ENCODE measurements around the gene CLEC4D. TPM values are rescaled to one million over a fixed set of nuclear protein-coding genes. Genes with fewer than 3 reads are reported as not detected.
"Not testable (repeated sequence)": the region's sequence is repeated elsewhere in the genome, so short reads cannot be mapped to it uniquely, and the experiment has no call there.

CLEC4D gene
- total and polyA plus RNA-seq, 2 experiments from 2014 or later: not detected

GRCh38 chr12:8559676-8560075 is 46.4 kb downstream of the CLEC4D start:
- TF ChIP-seq EZH2 (IDR thresholded peaks at IDR 0.05; ENCODE audit: insufficient read depth, poor library complexity, severe bottlenecking) (no peak), EZH2phosphoT487 (IDR thresholded peaks at IDR 0.05; ENCODE audit: insufficient read depth, low read depth) (no peak)
- Histone ChIP-seq H3K27me3 (replicated peaks; ENCODE audit: insufficient read depth) (no peaks in the 10 kb centered on the region), H3K9me2 (ENCODE audit: insufficient read depth) (no peaks in the 10 kb centered on the region), H4K20me1 (ENCODE audit: insufficient read depth) (no peaks in the 10 kb centered on the region), H2AFZ (no peak overlapping the region), H3K79me2 (ENCODE audit: insufficient read depth) (no peaks in the 10 kb centered on the region), H3K9ac (no peak overlapping the region), H3K4me3 (no peak overlapping the region), H3K4me1 (ENCODE audit: insufficient read depth) (no peaks in the 10 kb centered on the region), H3K4me2 (ENCODE audit: unreplicated experiment) (no peak overlapping the region), H3K27ac (no peak overlapping the region), H3K36me3 (ENCODE audit: low read depth) (no peaks in the 10 kb centered on the region), H3K9me3 (ENCODE audit: low read depth) (no peaks in the 10 kb centered on the region), H3F3A (ENCODE audit: insufficient read depth) (no peaks in the 10 kb centered on the region)
- no peak for DNase-seq
- in situ Hi-C loops (cut with MboI): no loop called here
- WGBS, 2 experiments (ENCODE audit: low coverage in 1 of 2, low lambda C conversion rate in 2 of 2, missing lambda C conversion rate in 2 of 2): 45 to 48% methylated on average over 11 of the region's 11 CpGs

GRCh38 chr12:8561011-8561410 is 47.7 kb downstream of the CLEC4D start:
- Histone ChIP-seq H3K4me1 (ENCODE audit: insufficient read depth) (no peaks in the 10 kb centered on the region), H2AFZ (no peak overlapping the region), H3F3A (ENCODE audit: insufficient read depth) (no peaks in the 10 kb centered on the region), H3K36me3 (ENCODE audit: low read depth) (no peaks in the 10 kb centered on the region), H4K20me1 (ENCODE audit: insufficient read depth) (no peaks in the 10 kb centered on the region), H3K9me3 (ENCODE audit: low read depth) (no peaks in the 10 kb centered on the region), H3K4me2 (ENCODE audit: unreplicated experiment) (no peak overlapping the region), H3K27ac (no peak overlapping the region), H3K79me2 (ENCODE audit: insufficient read depth) (no peaks in the 10 kb centered on the region), H3K9ac (no peak overlapping the region), H3K9me2 (ENCODE audit: insufficient read depth) (no peaks in the 10 kb centered on the region), H3K27me3 (replicated peaks; ENCODE audit: insufficient read depth) (no peaks in the 10 kb centered on the region), H3K4me3 (no peak overlapping the region)
- TF ChIP-seq EZH2phosphoT487 (IDR thresholded peaks at IDR 0.05; ENCODE audit: insufficient read depth, low read depth) (no peak), EZH2 (IDR thresholded peaks at IDR 0.05; ENCODE audit: insufficient read depth, poor library complexity, severe bottlenecking) (no peak)
- 44 to 51% methylated on average over 4 of the region's 4 CpGs for WGBS, 2 experiments (ENCODE audit: low coverage in 1 of 2, low lambda C conversion rate in 2 of 2, missing lambda C conversion rate in 2 of 2)
- in situ Hi-C loops (cut with MboI): no loop called here
- no peak for DNase-seq

- H3K9ac ChIP-seq: no peak overlapping the region
- H3K27ac ChIP-seq: no peak overlapping the region
- no peaks in the 10 kb centered on the region for H3K36me3 ChIP-seq (ENCODE audit: low read depth)
- TF ChIP-seq EZH2phosphoT487 (IDR thresholded peaks at IDR 0.05; ENCODE audit: insufficient read depth, low read depth) (no peak), EZH2 (IDR thresholded peaks at IDR 0.05; ENCODE audit: insufficient read depth, poor library complexity, severe bottlenecking) (no peak)
- H3K9me3 ChIP-seq (ENCODE audit: low read depth): no peaks in the 10 kb centered on the region
- no peaks in the 10 kb centered on the region for H3K9me2 ChIP-seq (ENCODE audit: insufficient read depth)
- in situ Hi-C loops (cut with MboI): no loop called here
- H3F3A ChIP-seq (ENCODE audit: insufficient read depth): no peaks in the 10 kb centered on the region
- no peaks in the 10 kb centered on the region for H4K20me1 ChIP-seq (ENCODE audit: insufficient read depth)
- H3K4me3 ChIP-seq: no peak overlapping the region
- DNase-seq: no peak
- H3K4me1 ChIP-seq (ENCODE audit: insufficient read depth): no peaks in the 10 kb centered on the region
- 50 to 55% methylated on average over 6 of the region's 6 CpGs for WGBS, 2 experiments (ENCODE audit: low coverage in 1 of 2, low lambda C conversion rate in 2 of 2, missing lambda C conversion rate in 2 of 2)
- H3K79me2 ChIP-seq (ENCODE audit: insufficient read depth): no peaks in the 10 kb centered on the region
- no peak overlapping the region for H3K4me2 ChIP-seq (ENCODE audit: unreplicated experiment)
- no peak overlapping the region for H2AFZ ChIP-seq
- H3K27me3 ChIP-seq (replicated peaks; ENCODE audit: insufficient read depth): no peaks in the 10 kb centered on the region
These were observed 49.0 kb downstream of the CLEC4D start for GRCh38 chr12:8562310-8562709.

- in situ Hi-C loops (cut with MboI): no loop called here
- no peaks in the 10 kb centered on the region for H3F3A ChIP-seq (ENCODE audit: insufficient read depth)
- no peaks in the 10 kb centered on the region for H4K20me1 ChIP-seq (ENCODE audit: insufficient read depth)
- no peak overlapping the region for H2AFZ ChIP-seq
- H3K9me3 ChIP-seq (ENCODE audit: low read depth): no peaks in the 10 kb centered on the region
- no peak overlapping the region for H3K4me2 ChIP-seq (ENCODE audit: unreplicated experiment)
- no peaks in the 10 kb centered on the region for H3K27me3 ChIP-seq (replicated peaks; ENCODE audit: insufficient read depth)
- no peak overlapping the region for H3K4me3 ChIP-seq
- no peak for TF ChIP-seq EZH2phosphoT487 (IDR thresholded peaks at IDR 0.05; ENCODE audit: insufficient read depth, low read depth)
- TF ChIP-seq EZH2 (IDR thresholded peaks at IDR 0.05; ENCODE audit: insufficient read depth, poor library complexity, severe bottlenecking): no peak
- no peak overlapping the region for H3K27ac ChIP-seq
- H3K4me1 ChIP-seq (ENCODE audit: insufficient read depth): no peaks in the 10 kb centered on the region
- no peak overlapping the region for H3K9ac ChIP-seq
- H3K36me3 ChIP-seq (ENCODE audit: low read depth): no peaks in the 10 kb centered on the region
- H3K79me2 ChIP-seq (ENCODE audit: insufficient read depth): no peaks in the 10 kb centered on the region
- no peak for DNase-seq
- H3K9me2 ChIP-seq (ENCODE audit: insufficient read depth): no peaks in the 10 kb centered on the region
- WGBS, 2 experiments (ENCODE audit: low coverage in 1 of 2, low lambda C conversion rate in 2 of 2, missing lambda C conversion rate in 2 of 2): 34 to 36% methylated on average over 3 of the region's 3 CpGs
These were observed 50.1 kb downstream of the CLEC4D start for GRCh38 chr12:8563356-8563755.

GRCh38 chr12:8564656-8565055 is 51.4 kb downstream of the CLEC4D start:
- WGBS, 2 experiments (ENCODE audit: low coverage in 1 of 2, low lambda C conversion rate in 2 of 2, missing lambda C conversion rate in 2 of 2): 33 to 39% methylated on average over 22 of the region's 22 CpGs
- Histone ChIP-seq H3K4me2 (ENCODE audit: unreplicated experiment) (no peak overlapping the region), H3K4me3 (no peak overlapping the region), H3K9ac (no peak overlapping the region), H3K27me3 (replicated peaks; ENCODE audit: insufficient read depth) (no peaks in the 10 kb centered on the region), H3K79me2 (ENCODE audit: insufficient read depth) (no peaks in the 10 kb centered on the region), H3K9me2 (ENCODE audit: insufficient read depth) (no peaks in the 10 kb centered on the region), H3K9me3 (ENCODE audit: low read depth) (no peaks in the 10 kb centered on the region), H4K20me1 (ENCODE audit: insufficient read depth) (no peaks in the 10 kb centered on the region), H3F3A (ENCODE audit: insufficient read depth) (no peaks in the 10 kb centered on the region), H3K4me1 (ENCODE audit: insufficient read depth) (no peaks in the 10 kb centered on the region), H3K27ac (no peak overlapping the region), H2AFZ (no peak overlapping the region), H3K36me3 (ENCODE audit: low read depth) (no peaks in the 10 kb centered on the region)
- in situ Hi-C loops (cut with MboI): no loop called here
- TF ChIP-seq EZH2phosphoT487 (IDR thresholded peaks at IDR 0.05; ENCODE audit: insufficient read depth, low read depth) (no peak), EZH2 (IDR thresholded peaks at IDR 0.05; ENCODE audit: insufficient read depth, poor library complexity, severe bottlenecking) (no peak)
- DNase-seq: no peak

GRCh38 chr12:8566052-8566451 is 52.7 kb downstream of the CLEC4D start:
- H3K27me3 ChIP-seq (replicated peaks; ENCODE audit: insufficient read depth); H3K9me2 ChIP-seq (ENCODE audit: insufficient read depth); H3K4me1 ChIP-seq (ENCODE audit: insufficient read depth); H3K9ac ChIP-seq; H3K36me3 ChIP-seq (ENCODE audit: low read depth); H2AFZ ChIP-seq; H3K79me2 ChIP-seq (ENCODE audit: insufficient read depth); H3K9me3 ChIP-seq (ENCODE audit: low read depth); H3K4me3 ChIP-seq; H3K27ac ChIP-seq; in situ Hi-C loops (cut with MboI); H3F3A ChIP-seq (ENCODE audit: insufficient read depth); H3K4me2 ChIP-seq (ENCODE audit: unreplicated experiment); H4K20me1 ChIP-seq (ENCODE audit: insufficient read depth); DNase-seq: not testable (repeated sequence)
- WGBS, 2 experiments (ENCODE audit: low coverage in 1 of 2, low lambda C conversion rate in 2 of 2, missing lambda C conversion rate in 2 of 2): 49% methylated on average over 2 of the region's 2 CpGs

Data from GM23248 (cell line).